Heart left ventricle (tissue), 13 donors: Measurements from ENCODE around the gene LRRC18.

Experiments
- CTCF ChIP-seq, 12 donors: fragments of 200-600 bp; sonication (generic) in 4 of 12; IDR thresholded peaks; one replicate each; pipeline versions ENCODE4 v1.5.0 to v1.8.0; 2018 to 2022; ENCODE audit warnings: antibody characterized with exemption in 12 of 12, mild to moderate bottlenecking in 5 of 12
- POLR2A ChIP-seq, 2 donors: fragments of 450-650 bp; IDR thresholded peaks; one replicate each; pipeline ENCODE4 v1.6.1; 2017; ENCODE audit warnings: antibody characterized with exemption in 2 of 2, mild to moderate bottlenecking in 2 of 2, moderate library complexity in 2 of 2
- donor health status: ischemic (EF 13 %, LVEDD 7.1; RV severe dilation, severe dysfunction).
- donor health status: DM: no; HTN: yes; CAD: no.
- donor health status: DM: no; HTN: no; CAD: no.
- donor health status: ischemic (EF 25% LVEDD 6.9; RV normal size, moderate dysfunction).
- donor health status: ischemic (EF 25% LVEDD 5.7; RV mildly dilated, moderate dysfunction).
- donor health status: ischemic (EF 35%, LVEDD 5.7; RV mildly dilated, moderate dysfunction).
- donor health status: nonischemic (EF 11% LVEDD 7.7; RV severe dilation, severe dysfunction).
- donor health status: DM: yes; HTN: yes; CAD: no.
- donor health status: PGD.
- donor health status: ischemic (EF 29% LVEDD 5.4; RV normal size, mild dysfunction).
- donor health status: nonischemic (EF 23%, LVEDD 6.1; RV moderate dilation, normal function).

- no peak for TF ChIP-seq CTCF (IDR thresholded peaks at IDR 0.05)
- TF ChIP-seq POLR2A (IDR thresholded peaks at IDR 0.05) = no peak
These were observed 14.7 kb downstream of the LRRC18 start for GRCh38 chr10:48924988-48925387.
